ENCODE results near the gene ZCCHC14.

DNA sequence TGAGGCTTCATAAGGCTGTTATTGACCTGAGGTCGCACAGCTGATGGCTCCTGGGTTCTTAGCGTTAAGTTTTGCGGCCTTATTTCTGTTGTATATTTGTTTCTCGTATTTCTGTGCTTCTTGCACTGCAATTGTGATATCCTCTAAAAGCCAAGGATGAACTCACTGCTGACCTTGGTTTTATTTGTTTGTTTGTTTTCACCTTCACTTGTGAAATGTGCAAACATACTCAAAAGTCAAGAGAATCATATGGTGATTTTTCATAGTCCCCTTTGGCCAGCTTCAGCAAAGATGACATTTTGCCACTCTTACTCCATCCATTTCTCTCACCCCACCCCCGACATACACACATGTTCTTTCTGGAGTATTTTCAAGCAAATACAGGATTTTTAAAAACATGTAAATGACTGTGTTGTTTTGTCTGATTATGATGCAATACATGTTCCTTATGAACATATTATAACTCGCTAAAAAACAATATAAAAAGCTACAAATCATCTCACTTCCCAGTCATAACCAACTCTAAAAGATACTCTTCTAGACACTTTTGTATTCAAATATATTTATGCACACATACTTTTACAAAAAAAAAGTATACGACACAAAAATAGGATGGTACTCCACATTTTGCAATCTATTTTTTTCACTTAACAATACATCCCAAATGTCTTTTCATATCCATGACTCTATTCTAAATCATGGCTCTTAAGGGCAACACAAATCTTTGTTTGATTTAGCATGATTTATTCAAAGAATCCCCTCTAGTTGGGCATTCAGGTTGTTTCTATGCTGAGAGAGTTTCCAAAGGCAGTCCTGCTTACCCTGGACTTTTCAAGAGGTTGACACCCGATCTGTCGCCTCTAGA is 5.7 kb upstream of the ZCCHC14 start:
- TF ChIP-seq, protein P1, sequence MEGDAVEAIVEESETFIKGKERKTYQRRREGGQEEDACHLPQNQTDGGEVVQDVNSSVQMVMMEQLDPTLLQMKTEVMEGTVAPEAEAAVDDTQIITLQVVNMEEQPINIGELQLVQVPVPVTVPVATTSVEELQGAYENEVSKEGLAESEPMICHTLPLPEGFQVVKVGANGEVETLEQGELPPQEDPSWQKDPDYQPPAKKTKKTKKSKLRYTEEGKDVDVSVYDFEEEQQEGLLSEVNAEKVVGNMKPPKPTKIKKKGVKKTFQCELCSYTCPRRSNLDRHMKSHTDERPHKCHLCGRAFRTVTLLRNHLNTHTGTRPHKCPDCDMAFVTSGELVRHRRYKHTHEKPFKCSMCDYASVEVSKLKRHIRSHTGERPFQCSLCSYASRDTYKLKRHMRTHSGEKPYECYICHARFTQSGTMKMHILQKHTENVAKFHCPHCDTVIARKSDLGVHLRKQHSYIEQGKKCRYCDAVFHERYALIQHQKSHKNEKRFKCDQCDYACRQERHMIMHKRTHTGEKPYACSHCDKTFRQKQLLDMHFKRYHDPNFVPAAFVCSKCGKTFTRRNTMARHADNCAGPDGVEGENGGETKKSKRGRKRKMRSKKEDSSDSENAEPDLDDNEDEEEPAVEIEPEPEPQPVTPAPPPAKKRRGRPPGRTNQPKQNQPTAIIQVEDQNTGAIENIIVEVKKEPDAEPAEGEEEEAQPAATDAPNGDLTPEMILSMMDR (IDR thresholded peaks at IDR 0.05; ENCODE audit: insufficient read depth, low read depth, low read length) = no peak
- no peak for TF ChIP-seq EZH2 (IDR thresholded peaks at IDR 0.05; ENCODE audit: insufficient read depth, low read length)
